Body of pancreas (tissue), 4 donors: ENCODE data around the gene FBXL17.

ENCODE experiments used
- POLR2A ChIP-seq, 3 donors: fragments of 450-650 bp; IDR thresholded peaks; one replicate each; pipeline ENCODE4 v1.6.1; 2016; ENCODE audit warnings: antibody characterized with exemption in 3 of 3, mild to moderate bottlenecking in 2 of 3
- TF ChIP-seq, protein P1 (sequence below), 7 experiments: fragments of 450-650 bp in 4 of 7; fragments of 200-600 bp in 3 of 7; sonication (generic) in 3 of 7; IDR thresholded peaks; one replicate each; pipeline ENCODE4 v1.5.1; 2016 to 2019; ENCODE audit warnings: antibody characterized with exemption in 7 of 7

DNA sequence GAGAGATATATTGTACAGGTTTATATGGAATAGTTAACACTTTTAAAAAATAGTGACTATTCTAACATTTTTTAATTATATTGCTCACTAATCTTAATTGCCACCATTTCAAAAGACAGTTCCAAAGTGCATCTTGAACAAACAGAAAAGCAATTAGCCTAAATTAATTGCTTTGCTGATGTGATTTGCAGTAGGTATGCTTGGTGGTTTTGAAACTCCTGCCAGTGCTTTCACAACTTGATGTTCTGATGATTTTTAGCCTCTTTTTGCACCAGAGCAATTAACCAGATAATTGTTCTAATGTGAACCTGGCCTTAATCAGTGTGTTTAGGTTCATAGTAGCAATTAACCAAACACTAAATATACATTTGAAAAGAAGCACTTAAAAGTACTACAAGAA is 207.6 kb downstream of the FBXL17 start:
- TF ChIP-seq POLR2A (IDR thresholded peaks at IDR 0.05): no peak
- TF ChIP-seq, protein P1, sequence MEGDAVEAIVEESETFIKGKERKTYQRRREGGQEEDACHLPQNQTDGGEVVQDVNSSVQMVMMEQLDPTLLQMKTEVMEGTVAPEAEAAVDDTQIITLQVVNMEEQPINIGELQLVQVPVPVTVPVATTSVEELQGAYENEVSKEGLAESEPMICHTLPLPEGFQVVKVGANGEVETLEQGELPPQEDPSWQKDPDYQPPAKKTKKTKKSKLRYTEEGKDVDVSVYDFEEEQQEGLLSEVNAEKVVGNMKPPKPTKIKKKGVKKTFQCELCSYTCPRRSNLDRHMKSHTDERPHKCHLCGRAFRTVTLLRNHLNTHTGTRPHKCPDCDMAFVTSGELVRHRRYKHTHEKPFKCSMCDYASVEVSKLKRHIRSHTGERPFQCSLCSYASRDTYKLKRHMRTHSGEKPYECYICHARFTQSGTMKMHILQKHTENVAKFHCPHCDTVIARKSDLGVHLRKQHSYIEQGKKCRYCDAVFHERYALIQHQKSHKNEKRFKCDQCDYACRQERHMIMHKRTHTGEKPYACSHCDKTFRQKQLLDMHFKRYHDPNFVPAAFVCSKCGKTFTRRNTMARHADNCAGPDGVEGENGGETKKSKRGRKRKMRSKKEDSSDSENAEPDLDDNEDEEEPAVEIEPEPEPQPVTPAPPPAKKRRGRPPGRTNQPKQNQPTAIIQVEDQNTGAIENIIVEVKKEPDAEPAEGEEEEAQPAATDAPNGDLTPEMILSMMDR (IDR thresholded peaks at IDR 0.05): no peak
